Urinary bladder (tissue), 4 donors: ENCODE results near the gene TSHR. TPM values are rescaled to one million over a fixed set of nuclear protein-coding genes. Genes with fewer than 3 reads are reported as not detected.

Experiments used
- DNase-seq: peaks from one replicate; pipeline ENCODE4 v3.0.0-alpha.2; 2015; ENCODE audit errors: extremely low spot score
- H3K27ac ChIP-seq: one replicate; pipeline ENCODE4 v1.5.1; 2013; ENCODE audit warnings: low read depth, mild to moderate bottlenecking, moderate library complexity
- H3K36me3 ChIP-seq: one replicate; pipeline ENCODE4 v1.6.1; 2013; ENCODE audit warnings: mild to moderate bottlenecking, moderate library complexity; ENCODE audit not compliant: insufficient read depth
- H3K4me1 ChIP-seq: one replicate; pipeline ENCODE4 v1.6.1; 2013; ENCODE audit warnings: mild to moderate bottlenecking, moderate library complexity; ENCODE audit not compliant: insufficient read depth
- H3K4me3 ChIP-seq: one replicate; pipeline ENCODE4 v1.5.1; 2013; ENCODE audit warnings: low read depth, low read length
- WGBS: extraction: QIAGEN DNeasy Blood & Tissue Kit; methylation state at CpG from one replicate; pipeline ENCODE4 v1.1.7; 2013; 5-methylcytosine and 5-hydroxymethylcytosine counted together
- polyA plus RNA-seq: library from polyadenylated mRNA; stranded (reverse); fragments of 200-250 nt; gene quantifications from one replicate; pipeline ENCODE4 v1.2.3, GENCODE V29; 2013
- total RNA-seq: library from RNA; depleted of rRNA; stranded (reverse); fragments of >200 nt; gene quantifications from one replicate; pipeline ENCODE4 v1.2.3, GENCODE V29; 2014
- donor health status: healthy with polysubstance abuse.
- donor health status: healthy.

TSHR gene
- total and polyA plus RNA-seq, 2 donors: 0.16 to 1.1 TPM

DNA sequence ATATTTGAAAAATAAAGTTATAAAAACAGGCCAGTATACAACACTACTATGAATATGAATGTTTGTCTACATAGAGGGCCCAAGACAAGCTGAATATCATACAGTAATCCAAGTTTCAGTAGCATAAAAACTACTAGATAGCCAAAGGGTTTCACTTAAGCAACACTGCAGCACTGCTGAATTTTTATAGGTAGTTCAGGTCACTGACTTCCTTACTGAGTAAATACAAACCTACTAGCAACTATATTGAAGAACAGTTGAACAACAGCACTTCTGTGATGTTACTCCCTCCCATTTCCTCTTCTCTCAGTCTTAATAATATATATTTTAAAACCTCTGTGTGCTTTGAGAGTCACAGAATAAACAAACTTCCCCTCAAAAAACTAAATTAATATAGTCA, 222.6 kb downstream of the TSHR start:
- H3K27ac ChIP-seq: no peak overlapping the region
- no peak for DNase-seq
- peaks cover 4% of the 10 kb centered on the region for H3K36me3 ChIP-seq
- no peak overlapping the region for H3K4me3 ChIP-seq
- no peaks in the 10 kb centered on the region for H3K4me1 ChIP-seq

- Histone ChIP-seq H3K27ac (no peak overlapping the region), H3K4me1 (no peaks in the 10 kb centered on the region), H3K36me3 (peaks cover 4% of the 10 kb centered on the region), H3K4me3 (no peak overlapping the region)
- 95% methylated on average over 2 of the region's 2 CpGs for WGBS
- DNase-seq: no peak
Measured at GRCh38 chr14:81179631-81180030, 224.2 kb downstream of the TSHR start.

DNA sequence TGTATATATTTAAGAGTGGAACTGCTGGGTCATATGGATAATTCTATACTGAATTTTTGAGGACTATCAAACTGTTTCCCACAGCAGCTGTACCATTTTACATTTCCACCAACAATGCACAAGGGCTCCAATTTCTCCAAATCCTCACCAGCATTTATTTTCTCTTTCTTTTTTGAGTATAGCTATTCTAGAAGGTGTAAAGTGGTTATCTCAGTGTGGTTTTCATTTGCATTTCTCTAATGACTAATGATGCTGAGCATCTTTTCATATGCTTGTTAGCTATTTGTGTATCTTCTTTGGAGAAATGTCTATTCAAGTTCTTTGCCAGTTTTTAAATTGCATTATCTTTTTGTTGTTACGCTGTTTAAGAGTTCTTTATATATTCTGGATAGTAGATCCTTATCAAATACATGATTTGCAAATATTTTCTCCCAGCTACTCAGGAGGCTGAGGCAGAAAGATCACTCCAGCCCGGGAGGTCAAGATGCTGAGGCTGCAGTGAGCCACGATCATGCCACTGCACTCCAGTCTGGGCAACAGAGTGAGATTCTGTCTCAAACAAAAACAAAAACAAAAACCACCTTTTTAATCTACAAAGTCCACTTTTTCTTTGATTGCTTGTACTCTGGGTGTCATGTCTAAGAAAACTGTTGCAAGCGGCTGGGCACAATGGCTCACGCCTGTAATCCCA, 232.6 kb downstream of the TSHR start:
- Histone ChIP-seq H3K4me3 (no peak overlapping the region), H3K36me3 (peaks cover 3% of the 10 kb centered on the region), H3K27ac (no peak overlapping the region), H3K4me1 (no peaks in the 10 kb centered on the region)
- no peak for DNase-seq
- 94% methylated on average over 5 of the region's 5 CpGs for WGBS

DNA sequence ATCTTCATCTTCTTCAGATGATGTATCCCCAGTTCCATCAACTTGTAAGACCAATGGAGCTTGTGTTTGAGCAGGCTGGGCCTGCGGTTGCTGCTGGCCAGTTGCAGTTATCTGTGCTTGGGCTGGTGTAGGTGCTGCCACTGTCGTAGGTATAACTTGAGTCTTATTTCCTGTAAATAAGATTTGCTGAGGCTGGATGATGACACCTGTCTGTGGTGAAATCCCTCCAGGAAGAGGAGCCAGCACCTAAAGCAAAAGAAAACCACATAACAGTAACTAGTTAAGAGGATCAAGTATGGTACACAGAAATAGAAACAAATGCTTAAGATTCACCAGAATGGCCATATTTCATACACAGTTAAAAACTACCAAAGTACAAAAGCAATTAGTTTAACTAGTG, 237.2 kb downstream of the TSHR start:
- no peak for DNase-seq
- Histone ChIP-seq H3K4me1 (no peaks in the 10 kb centered on the region), H3K36me3 (peaks cover 3% of the 10 kb centered on the region), H3K27ac (no peak overlapping the region), H3K4me3 (no peak overlapping the region)
- WGBS: 91% methylated on average over 2 of the region's 2 CpGs

GRCh38 chr14:81193924-81194633, 238.7 kb downstream of the TSHR start:
- H3K4me3 ChIP-seq: no peak overlapping the region
- 85% methylated on average over 3 of the region's 3 CpGs for WGBS
- no peak for DNase-seq
- H3K27ac ChIP-seq: no peak overlapping the region
- H3K36me3 ChIP-seq: peaks cover 3% of the 10 kb centered on the region
- H3K4me1 ChIP-seq: no peaks in the 10 kb centered on the region

Other genes with a start within 250 kb of the TSHR start
- gene CEP128, start 13.9 kb upstream of the TSHR start, total RNA-seq: 14.3 TPM
- gene CEP128, start 13.9 kb upstream of the TSHR start, polyA plus RNA-seq: 2.1 TPM